Adrenal gland (tissue), 12 donors: ENCODE results near the gene TRDN. TPM values are rescaled to one million over a fixed set of nuclear protein-coding genes. Genes with fewer than 3 reads are reported as not detected.

Source experiments
- DNase-seq, 7 donors: peaks; one replicate each; pipeline ENCODE4 v3.0.0-alpha.2; 2019 to 2020
- H3K27ac ChIP-seq, 5 donors: fragments of 200-600 bp; sonication (generic) in 4 of 5; 1 replicate in 3 of 5; 2 replicates in 2 of 5; pipeline versions ENCODE4 v1.5.1 to v1.8.0; 2016 to 2020; ENCODE audit warnings: mild to moderate bottlenecking in 1 of 5
- H3K27me3 ChIP-seq: fragments of 200-600 bp; 2 replicates; pipeline ENCODE4 v1.8.0; 2021
- H3K36me3 ChIP-seq, 2 donors: fragments of 200-600 bp; replicated peaks in 1 of 2; 1 replicate in 1 of 2; 2 replicates in 1 of 2; pipeline versions ENCODE4 v1.5.1 to v1.8.0; 2018 to 2022
- H3K4me1 ChIP-seq, 2 donors: fragments of 200-600 bp; replicated peaks in 1 of 2; 1 replicate in 1 of 2; 2 replicates in 1 of 2; pipeline versions ENCODE4 v1.5.1 to v1.8.0; 2018 to 2021
- H3K4me3 ChIP-seq, 4 donors: fragments of 200-600 bp; sonication (generic) in 3 of 4; one replicate each; pipeline ENCODE4 v1.5.1; 2016 to 2018
- H3K9me3 ChIP-seq, 3 donors: fragments of 200-600 bp; sonication (generic) in 1 of 3; replicated peaks in 1 of 3; 1 replicate in 2 of 3; 2 replicates in 1 of 3; pipeline versions ENCODE4 v1.5.1 to v1.8.0; 2016 to 2021
- CTCF ChIP-seq, 6 experiments: fragments of 450-650 bp in 4 of 6; fragments of 200-600 bp in 2 of 6; sonication (generic) in 1 of 6; IDR thresholded peaks; 1 replicate in 5 of 6; 2 replicates in 1 of 6; pipeline versions ENCODE4 v1.5.1 to v1.8.0; 2016 to 2021; ENCODE audit warnings: antibody characterized with exemption in 6 of 6, mild to moderate bottlenecking in 2 of 6, moderate library complexity in 1 of 6
- POLR2A ChIP-seq, 2 donors: fragments of 450-650 bp; IDR thresholded peaks; one replicate each; pipeline ENCODE4 v1.6.1; 2017; ENCODE audit warnings: antibody characterized with exemption in 2 of 2, mild to moderate bottlenecking in 2 of 2, moderate library complexity in 1 of 2
- whole genome bisulfite sequencing, 4 donors: extraction: QIAGEN DNeasy Blood & Tissue Kit in 2 of 4; methylation state at CpG; one replicate each; pipeline versions ENCODE4 v1.1.5 to v1.1.7; 2013 to 2017; 5-methylcytosine and 5-hydroxymethylcytosine counted together
- intact Hi-C, 2 donors: fragments of 100-400 bp; cut with DNase I; formaldehyde crosslinking; loops; one replicate each; pipeline versions ENCODE4 v1.14.1 to v1.15.0; 2022 to 2023
- polyA plus RNA-seq, 3 donors: library from polyadenylated mRNA; stranded (reverse); fragments of 200-250 nt in 2 of 3; fragments of 350-450 nt in 1 of 3; fragmentation: Illumina TruSeq in 1 of 3; extraction: RNeasy Lipid Tissue Mini Kit (QIAGEN cat#74804) in 1 of 3; gene quantifications; one replicate each; pipeline ENCODE4 v1.2.3, GENCODE V29; 2013 to 2014
- total RNA-seq, 9 donors: library from RNA; depleted of rRNA in 4 of 9; stranded (reverse); fragments of >200 nt in 4 of 9; fragments of 120-200 nt in 1 of 9; fragmentation: NEBNext Ultra II Directional in 1 of 9; extraction: Animal tissue kit (Norgen Biotek cat#: 25700) in 1 of 9; gene quantifications; one replicate each; pipeline versions ENCODE4 v1.1.0 to v1.2.4, GENCODE V29; 2013 to 2023
- donor health status: healthy with polysubstance abuse.
- donor health status: Bipolar disorder and iron deficiency.
- donor health status: DM: yes; HTN: yes; CAD: no.
- donor health status: DM: no; HTN: no; CAD: no.
- donor health status: DM: no; HTN: no; CAD: no.
- donor health status: DM: yes; HTN: yes; CAD: no.

Gene TRDN
- total and polyA plus RNA-seq, 12 donors: 0.06 to 3.5 (median 0.54) TPM; not detected in 2

GRCh38 chr6:123211777-123212545 is 424.8 kb downstream of the TRDN start:
- no peaks in the 10 kb centered on the region for H3K9me3 ChIP-seq
- no peaks in the 10 kb centered on the region for H3K4me1 ChIP-seq
- H3K4me3 ChIP-seq: no peak overlapping the region
- intact Hi-C loops: no loop called here
- no peak for DNase-seq
- TF ChIP-seq POLR2A (IDR thresholded peaks at IDR 0.05) (no peak), CTCF (IDR thresholded peaks at IDR 0.05) (no peak)
- H3K36me3 ChIP-seq: no peaks in the 10 kb centered on the region
- WGBS, 4 donors: 83 to 88% (median 86%) methylated on average over 4 of the region's 4 CpGs
- no peak overlapping the region for H3K27ac ChIP-seq
- no peaks in the 10 kb centered on the region for H3K27me3 ChIP-seq

GRCh38 chr6:123210645-123211044 is 426.1 kb downstream of the TRDN start:
- intact Hi-C loops: no loop called here
- WGBS, 4 donors: 73 to 92% (median 77%) methylated on average over 2 of the region's 2 CpGs
- Histone ChIP-seq H3K27me3 (no peaks in the 10 kb centered on the region), H3K4me1 (no peaks in the 10 kb centered on the region), H3K9me3 (no peaks in the 10 kb centered on the region), H3K27ac (no peak overlapping the region), H3K4me3 (no peak overlapping the region), H3K36me3 (no peaks in the 10 kb centered on the region)
- no peak for DNase-seq
- TF ChIP-seq POLR2A (IDR thresholded peaks at IDR 0.05): no peak
- TF ChIP-seq CTCF (IDR thresholded peaks at IDR 0.05): no peak

- Histone ChIP-seq H3K36me3 (no peaks in the 10 kb centered on the region), H3K27me3 (no peaks in the 10 kb centered on the region), H3K4me1 (no peaks in the 10 kb centered on the region), H3K9me3 (no peaks in the 10 kb centered on the region), H3K27ac (no peak overlapping the region), H3K4me3 (no peak overlapping the region)
- no peak for TF ChIP-seq CTCF (IDR thresholded peaks at IDR 0.05)
- TF ChIP-seq POLR2A (IDR thresholded peaks at IDR 0.05): no peak
- intact Hi-C loops: no loop called here
- WGBS, 4 donors: 57 to 66% (median 66%) methylated on average over 7 of the region's 7 CpGs
- DNase-seq: no peak
These were observed 428.7 kb downstream of the TRDN start for GRCh38 chr6:123207967-123208510.

- intact Hi-C loops: no loop called here
- WGBS, 4 donors: 36 to 57% (median 51%) methylated on average over 1 of the region's 1 CpG
These were observed 432.8 kb downstream of the TRDN start for GRCh38 chr6:123203928-123204327.

More at GRCh38 chr6:123203928-123204327, 432.8 kb downstream of the TRDN start:
- TF ChIP-seq CTCF (IDR thresholded peaks at IDR 0.05) (no peak), POLR2A (IDR thresholded peaks at IDR 0.05) (no peak)
- H3K4me1 ChIP-seq: no peaks in the 10 kb centered on the region
- H3K27me3 ChIP-seq: no peaks in the 10 kb centered on the region
- H3K36me3 ChIP-seq: no peaks in the 10 kb centered on the region
- no peak overlapping the region for H3K27ac ChIP-seq
- no peak overlapping the region for H3K4me3 ChIP-seq
- H3K9me3 ChIP-seq: no peaks in the 10 kb centered on the region
- DNase-seq: no peak
